Activated naive CD4-positive, alpha-beta T cell treated with anti-CD3 and anti-CD28 coated beads for 36 hours (primary cell): ENCODE data around the gene SH3GL1. TPM values are rescaled to one million over a fixed set of nuclear protein-coding genes. Genes with fewer than 3 reads are reported as not detected.

ENCODE experiments used
- CTCF ChIA-PET: fragments of 350-600 bp; sonication (Branson Sonifier 250); formaldehyde crosslinking; loops from one replicate; lab custom pipeline; 2021; ENCODE audit warnings: antibody characterized with exemption; lab: Charles Lee
- DNase-seq: peaks from one replicate; pipeline ENCODE4 v3.0.0-alpha.2; 2020
- H3K27ac Mint-ChIP-seq: one replicate; pipeline ENCODE4 v1.8.0; 2021; ENCODE audit warnings: mild to moderate bottlenecking, mixed read lengths
- H3K27me3 Mint-ChIP-seq: one replicate; pipeline ENCODE4 v1.8.0; 2021; ENCODE audit warnings: low read depth, mixed read lengths
- H3K36me3 Mint-ChIP-seq: one replicate; pipeline ENCODE4 v1.8.0; 2021; ENCODE audit warnings: low read depth, mixed read lengths
- H3K4me1 Mint-ChIP-seq: one replicate; pipeline ENCODE4 v1.8.0; 2021; ENCODE audit warnings: low read depth, mixed read lengths
- H3K4me3 Mint-ChIP-seq: one replicate; pipeline ENCODE4 v1.8.0; 2021; ENCODE audit warnings: mild to moderate bottlenecking, moderate library complexity, mixed read lengths
- H3K9me3 Mint-ChIP-seq: one replicate; pipeline ENCODE4 v1.8.0; 2021; ENCODE audit warnings: mixed read lengths
- intact Hi-C: fragments of 100-400 bp; cut with micrococcal nuclease; formaldehyde crosslinking; loops from one replicate; pipeline ENCODE4 v1.15.1; 2023
- total RNA-seq, 2 experiments: library from RNA; stranded (reverse); gene quantifications; one replicate each; pipeline ENCODE4 v1.2.3, GENCODE V29; 2021

SH3GL1 gene
- total RNA-seq, 2 experiments from 2014 or later = 31.7 to 32.1 TPM

DNA sequence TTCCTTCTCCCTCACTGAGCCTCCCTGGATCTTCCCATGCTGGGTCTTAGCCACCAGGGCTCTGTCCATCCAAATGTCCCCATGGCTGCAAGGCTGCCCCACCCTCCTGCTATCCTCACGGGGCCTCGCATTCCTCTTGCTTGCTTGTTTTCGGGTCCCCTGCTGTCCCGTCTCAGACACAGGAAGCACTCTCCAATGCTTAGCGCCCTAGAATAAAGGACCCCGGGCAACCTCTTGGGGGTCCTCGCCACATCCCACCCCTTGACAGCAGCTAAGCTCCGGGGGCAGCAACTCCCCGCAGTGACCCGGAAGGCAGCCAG is 23.7 kb downstream of the SH3GL1 start:
- no peak for DNase-seq
- no peak overlapping the region for H3K4me3 Mint-ChIP-seq
- H3K9me3 Mint-ChIP-seq = no peaks in the 10 kb centered on the region
- H3K27ac Mint-ChIP-seq = no peak overlapping the region
- intact Hi-C loops = no loop called here
- H3K4me1 Mint-ChIP-seq = peaks cover 64% of the 10 kb centered on the region
- CTCF ChIA-PET = interaction anchor here (1.2 kb wide), 1 partner anchor 11 kb away, joined by 3 read pairs; no protein-coding TSS in a partner anchor
- no peaks in the 10 kb centered on the region for H3K27me3 Mint-ChIP-seq
- no peaks in the 10 kb centered on the region for H3K36me3 Mint-ChIP-seq

- intact Hi-C loops = no loop called here
- Mint-ChIP-seq H3K9me3 (no peaks in the 10 kb centered on the region), H3K4me1 (peaks cover 63% of the 10 kb centered on the region), H3K4me3 (no peak overlapping the region), H3K27ac (no peak overlapping the region), H3K36me3 (no peaks in the 10 kb centered on the region), H3K27me3 (no peaks in the 10 kb centered on the region)
- CTCF ChIA-PET = interaction anchor here (1.2 kb wide), 1 partner anchor 11 kb away, joined by 3 read pairs; no protein-coding TSS in a partner anchor
- no peak for DNase-seq
These were observed 24.2 kb downstream of the SH3GL1 start for GRCh38 chr19:4376028-4376670.

DNA sequence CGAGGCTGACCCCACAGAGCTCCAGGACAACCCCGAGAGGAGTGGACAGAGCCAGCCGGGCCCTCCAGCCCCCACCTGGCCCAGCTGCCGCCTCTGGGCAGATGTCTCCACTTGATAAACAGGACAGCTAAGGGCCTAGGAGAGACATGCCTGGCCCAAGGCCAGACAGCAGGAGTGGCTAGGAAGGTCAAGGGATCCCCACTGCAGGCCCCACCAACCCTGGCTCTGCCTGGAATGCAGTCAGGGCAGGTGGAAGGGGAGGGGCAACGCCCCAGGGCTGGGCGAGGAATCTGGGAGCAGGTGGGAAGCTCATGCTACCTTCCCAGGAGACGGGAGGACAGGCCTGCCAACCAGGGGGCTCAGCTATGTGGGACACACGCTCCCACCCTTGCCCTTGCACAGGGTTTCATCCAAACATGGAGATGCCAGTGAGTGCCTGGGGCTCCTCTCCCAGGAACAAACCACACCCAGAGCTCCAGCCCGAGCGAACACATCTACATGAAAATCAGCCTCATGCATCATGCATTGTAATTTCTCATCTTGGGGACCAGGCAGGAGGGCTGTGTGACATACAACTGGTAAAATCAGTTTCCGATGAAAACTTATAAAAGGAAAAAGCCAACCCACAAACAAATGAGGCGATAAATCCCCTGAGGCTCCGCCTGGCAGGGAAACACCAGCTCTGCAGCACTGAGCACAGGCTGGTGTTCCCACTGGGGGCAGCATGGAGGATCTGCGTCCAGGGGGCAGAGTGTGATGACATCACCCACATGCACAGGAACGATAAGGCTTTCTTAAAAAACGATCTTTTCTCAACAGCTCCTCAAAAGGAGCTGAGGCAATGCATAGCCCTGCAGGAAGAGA is 25.0 kb downstream of the SH3GL1 start:
- Mint-ChIP-seq H3K36me3 (no peaks in the 10 kb centered on the region), H3K27ac (no peak overlapping the region), H3K9me3 (no peaks in the 10 kb centered on the region), H3K4me3 (no peak overlapping the region), H3K27me3 (no peaks in the 10 kb centered on the region), H3K4me1 (peaks cover 63% of the 10 kb centered on the region)
- no peak for DNase-seq
- CTCF ChIA-PET = interaction anchor here (0.6 kb wide), 1 partner anchor 43 kb away, joined by 5 read pairs; no protein-coding TSS in a partner anchor
- intact Hi-C loops = no loop called here

DNA sequence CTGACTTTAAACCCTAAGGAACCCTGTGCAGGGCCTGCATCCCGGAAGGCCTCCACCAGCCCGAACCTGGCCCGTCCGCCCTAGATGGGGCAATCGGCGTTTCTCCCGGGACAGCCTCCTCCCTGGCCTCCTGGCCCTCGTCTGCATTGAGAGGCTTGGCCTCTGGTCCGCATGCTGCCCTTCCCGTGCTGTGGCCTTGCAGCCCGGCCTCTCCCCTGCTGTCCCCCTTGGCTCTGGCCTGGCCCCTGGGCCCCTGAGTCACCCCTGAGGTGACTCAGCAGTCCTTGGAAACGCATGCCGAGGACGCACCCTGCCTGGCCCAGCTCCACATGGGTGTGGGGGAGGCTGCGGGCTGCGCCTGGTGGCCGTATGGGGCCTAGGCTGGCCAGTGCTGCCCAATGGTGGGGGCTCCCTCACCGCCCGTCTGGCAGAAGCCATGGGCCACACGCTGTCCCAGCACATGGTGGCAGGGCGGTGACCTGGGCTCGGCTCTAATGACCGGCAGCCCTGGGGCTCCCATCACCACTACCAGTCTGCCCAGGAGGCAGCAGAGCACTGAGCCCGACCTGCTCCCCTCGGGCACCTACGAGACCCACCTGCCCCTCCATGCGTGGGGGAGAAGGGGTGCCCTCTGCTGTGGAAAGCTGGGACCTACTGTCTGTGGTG is 25.7 kb downstream of the SH3GL1 start:
- Mint-ChIP-seq H3K4me1 (peaks cover 63% of the 10 kb centered on the region), H3K36me3 (no peaks in the 10 kb centered on the region), H3K27ac (no peak overlapping the region), H3K9me3 (no peaks in the 10 kb centered on the region), H3K27me3 (no peaks in the 10 kb centered on the region), H3K4me3 (no peak overlapping the region)
- DNase-seq = no peak
- intact Hi-C loops = no loop called here
- CTCF ChIA-PET = interaction anchor here (0.6 kb wide), 2 partner anchors 29 to 42 kb away, joined by 5 read pairs; no protein-coding TSS in a partner anchor

GRCh38 chr19:4373601-4374497 is 26.5 kb downstream of the SH3GL1 start:
- H3K36me3 Mint-ChIP-seq = no peaks in the 10 kb centered on the region
- peaks cover 61% of the 10 kb centered on the region for H3K4me1 Mint-ChIP-seq
- no peaks in the 10 kb centered on the region for H3K9me3 Mint-ChIP-seq
- no peak overlapping the region for H3K27ac Mint-ChIP-seq
- no peak for DNase-seq
- H3K27me3 Mint-ChIP-seq = no peaks in the 10 kb centered on the region
- CTCF ChIA-PET = interaction anchor here (0.6 kb wide), 1 partner anchor 28 kb away, joined by 5 read pairs; no protein-coding TSS in a partner anchor
- intact Hi-C loops = no loop called here
- H3K4me3 Mint-ChIP-seq = no peak overlapping the region

GRCh38 chr19:4373013-4373367 is 27.4 kb downstream of the SH3GL1 start:
- CTCF ChIA-PET = no interaction called here

DNA sequence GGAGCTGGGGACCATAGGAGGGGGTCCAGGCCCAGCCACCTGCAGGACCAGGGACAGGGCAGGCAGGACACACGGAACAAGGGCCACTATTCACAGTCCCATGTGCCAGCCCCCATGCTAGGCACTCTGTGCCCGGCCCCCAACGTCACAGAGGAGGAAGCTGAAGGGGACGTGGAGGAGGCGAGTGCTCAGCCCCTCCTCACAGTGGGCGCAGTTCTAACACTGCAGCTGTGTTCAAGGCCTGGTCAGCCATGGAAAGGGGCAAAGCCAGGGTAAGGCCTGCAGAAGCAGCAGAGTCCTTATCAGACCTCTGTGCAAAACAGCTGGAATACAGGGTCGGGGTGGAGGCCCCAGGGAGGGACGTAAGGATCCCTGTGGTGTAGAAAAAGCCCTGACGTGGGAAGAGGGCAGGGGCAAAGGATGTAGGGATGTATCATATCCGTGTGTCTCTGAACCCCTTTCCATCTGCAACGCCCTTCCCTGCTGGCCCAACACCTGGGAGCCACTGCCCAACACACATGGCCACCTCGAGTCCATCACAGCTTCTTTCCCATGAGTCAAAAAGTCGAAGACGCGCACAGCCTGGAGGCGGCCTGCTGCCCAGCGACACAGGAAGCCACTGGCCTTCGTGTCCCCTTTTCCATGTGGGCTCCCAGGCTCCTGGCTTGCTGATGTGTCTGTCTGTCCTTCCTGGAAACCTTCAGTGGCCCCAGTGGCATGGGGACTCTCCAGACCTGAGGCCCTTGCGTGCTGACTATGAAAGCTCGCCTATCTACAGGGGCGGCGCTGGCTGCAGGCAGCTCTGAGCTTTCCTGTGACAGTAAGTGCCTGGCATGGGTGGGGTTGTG is 28.0 kb downstream of the SH3GL1 start:
- peaks cover 60% of the 10 kb centered on the region for H3K4me1 Mint-ChIP-seq
- intact Hi-C loops = no loop called here
- CTCF ChIA-PET = no interaction called here
- H3K27ac Mint-ChIP-seq = no peak overlapping the region
- H3K4me3 Mint-ChIP-seq = no peak overlapping the region
- H3K9me3 Mint-ChIP-seq = no peaks in the 10 kb centered on the region
- no peaks in the 10 kb centered on the region for H3K36me3 Mint-ChIP-seq
- no peak for DNase-seq
- H3K27me3 Mint-ChIP-seq = no peaks in the 10 kb centered on the region

More at GRCh38 chr19:4373013-4373367, 27.4 kb downstream of the SH3GL1 start:
- intact Hi-C loops = no loop called here
- Mint-ChIP-seq H3K27me3 (no peaks in the 10 kb centered on the region), H3K36me3 (no peaks in the 10 kb centered on the region), H3K4me3 (no peak overlapping the region), H3K27ac (no peak overlapping the region), H3K9me3 (no peaks in the 10 kb centered on the region), H3K4me1 (peaks cover 61% of the 10 kb centered on the region)
- DNase-seq = no peak

- no peaks in the 10 kb centered on the region for H3K27me3 Mint-ChIP-seq
- peaks cover 53% of the 10 kb centered on the region for H3K4me1 Mint-ChIP-seq
- no peaks in the 10 kb centered on the region for H3K9me3 Mint-ChIP-seq
- intact Hi-C loops = no loop called here
- DNase-seq = no peak
- no peak overlapping the region for H3K4me3 Mint-ChIP-seq
- no peaks in the 10 kb centered on the region for H3K36me3 Mint-ChIP-seq
- CTCF ChIA-PET = no interaction called here
- H3K27ac Mint-ChIP-seq = peak overlapping the region; percentile 75
These were observed 28.8 kb downstream of the SH3GL1 start for GRCh38 chr19:4371247-4372164.

DNA sequence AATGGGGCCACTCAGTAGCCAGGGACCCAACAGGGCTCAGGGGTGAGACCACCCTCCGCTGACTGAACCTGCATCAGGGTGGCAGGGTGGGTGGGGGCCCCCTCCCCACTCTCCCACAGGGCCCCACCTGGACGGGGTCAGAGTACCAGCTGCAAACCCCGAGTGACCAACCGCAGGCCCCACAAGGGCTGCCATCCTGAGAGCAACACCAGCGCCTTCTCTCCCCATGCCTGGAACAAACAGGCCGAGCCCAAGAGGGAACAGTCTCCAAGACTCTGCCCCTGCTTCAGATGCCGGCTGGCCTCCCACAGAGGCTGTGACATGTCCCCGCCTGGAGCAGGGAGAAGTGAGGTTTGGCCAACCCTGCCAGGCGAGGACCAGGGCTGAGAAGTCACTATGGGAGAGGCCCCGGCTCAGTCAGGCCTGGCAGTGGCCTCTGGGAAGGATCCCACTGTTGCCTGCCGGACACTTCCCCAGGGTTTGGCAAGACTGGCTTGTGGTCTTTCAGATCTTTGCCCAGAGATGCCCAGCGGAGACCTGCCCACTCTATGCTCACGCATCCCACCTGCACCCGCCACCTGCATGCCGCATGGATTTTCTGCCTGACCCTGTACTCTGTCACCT is 29.8 kb downstream of the SH3GL1 start:
- intact Hi-C loops = no loop called here
- Mint-ChIP-seq H3K27me3 (no peaks in the 10 kb centered on the region), H3K9me3 (no peaks in the 10 kb centered on the region), H3K4me3 (peak overlapping the region; percentile 15), H3K36me3 (no peaks in the 10 kb centered on the region), H3K27ac (peak overlapping the region; percentile 75), H3K4me1 (peaks cover 44% of the 10 kb centered on the region)
- no peak for DNase-seq
- CTCF ChIA-PET = interaction anchor here (0.6 to 1.6 kb wide), 11 partner anchors 9 to 69 kb away, joined by 3 to 7 read pairs (median 4); partner anchors contain the start of genes CHAF1A, SH3GL1 and TMIGD2

- H3K27me3 Mint-ChIP-seq = no peaks in the 10 kb centered on the region
- H3K4me3 Mint-ChIP-seq = peak overlapping the region; percentile 78
- H3K9me3 Mint-ChIP-seq = no peaks in the 10 kb centered on the region
- CTCF ChIA-PET = interaction anchor here (0.6 to 1.6 kb wide), 12 partner anchors 9 to 439 kb away, joined by 3 to 7 read pairs (median 4); partner anchors contain the start of genes CHAF1A, SH3GL1 and TMIGD2
- no peaks in the 10 kb centered on the region for H3K36me3 Mint-ChIP-seq
- H3K4me1 Mint-ChIP-seq = peaks cover 43% of the 10 kb centered on the region
- H3K27ac Mint-ChIP-seq = peak overlapping the region; percentile 96
- intact Hi-C loops = loop anchor here (1.0 kb wide), 3 partner anchors 9 to 30 kb away; partner anchors contain the start of gene SH3GL1
- peak; percentile 81 for DNase-seq
These were observed 30.5 kb downstream of the SH3GL1 start for GRCh38 chr19:4369888-4370260.
